ENCODE measurements around the gene PRKX.
A peak's percentile ranks its signal among the peaks of the same experiment; 100 is the strongest.
"Not testable (repeated sequence)": the region's sequence is repeated elsewhere in the genome, so short reads cannot be mapped to it uniquely, and the experiment has no call there.

Gene PRKX

DNA sequence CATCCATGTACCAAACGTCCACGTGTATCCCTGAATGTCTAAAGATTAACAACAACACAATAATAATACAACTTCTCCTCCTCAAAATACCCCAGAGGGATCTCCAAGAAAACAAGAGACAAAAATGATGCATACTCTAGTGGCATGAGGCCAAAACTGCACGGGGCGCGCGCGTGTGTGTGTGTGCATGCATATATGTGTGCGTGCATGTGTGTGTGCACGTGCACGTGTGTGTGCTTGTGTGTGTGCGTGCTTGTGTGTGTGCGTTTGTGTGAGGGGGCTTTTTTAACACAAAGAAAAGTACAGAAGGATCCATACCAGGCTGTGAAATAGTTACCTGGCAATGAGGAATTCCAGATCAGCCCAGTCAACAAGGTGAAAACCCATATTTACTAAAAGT lies 48.5 kb downstream of the PRKX start:
- no peak overlapping the region for H3K4me3 ChIP-seq
- no peak overlapping the region for H3K27ac ChIP-seq

DNA sequence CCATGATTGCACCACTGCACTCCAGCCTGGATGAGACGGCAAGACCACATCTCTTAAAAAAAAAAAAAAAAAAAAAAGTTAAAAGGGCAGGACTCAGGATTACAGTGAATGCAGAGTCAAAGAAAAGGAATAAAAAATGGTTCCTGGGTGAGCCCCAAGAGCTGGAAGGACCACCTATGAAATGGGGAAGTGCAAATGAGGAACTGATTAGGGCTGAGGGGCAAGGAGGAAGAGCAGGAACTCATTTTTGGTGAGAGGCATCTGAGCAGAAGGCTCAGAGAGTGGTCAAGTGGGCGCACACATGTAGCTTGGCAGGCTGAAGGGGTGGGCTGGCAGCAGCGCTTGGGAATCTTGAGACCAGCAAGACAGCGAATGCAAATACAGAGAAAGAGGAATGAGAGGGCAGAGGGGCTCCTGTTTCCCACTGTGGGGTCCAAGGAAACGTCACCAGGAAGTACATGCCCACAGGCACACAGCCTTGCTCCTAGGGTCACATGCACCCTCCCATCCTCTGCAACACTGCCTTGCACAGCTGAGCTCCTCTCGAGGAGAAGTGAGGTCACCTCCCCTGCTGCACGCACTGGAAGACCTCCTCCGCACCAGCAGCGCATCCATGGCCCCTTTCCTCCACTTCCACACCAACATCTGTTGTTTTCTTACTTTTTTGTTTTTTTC lies 49.7 kb downstream of the PRKX start:
- peak overlapping the region in 1 of 21 experiments; percentile 42 for H3K27ac ChIP-seq
- not testable (repeated sequence) for H3K4me3 ChIP-seq

DNA sequence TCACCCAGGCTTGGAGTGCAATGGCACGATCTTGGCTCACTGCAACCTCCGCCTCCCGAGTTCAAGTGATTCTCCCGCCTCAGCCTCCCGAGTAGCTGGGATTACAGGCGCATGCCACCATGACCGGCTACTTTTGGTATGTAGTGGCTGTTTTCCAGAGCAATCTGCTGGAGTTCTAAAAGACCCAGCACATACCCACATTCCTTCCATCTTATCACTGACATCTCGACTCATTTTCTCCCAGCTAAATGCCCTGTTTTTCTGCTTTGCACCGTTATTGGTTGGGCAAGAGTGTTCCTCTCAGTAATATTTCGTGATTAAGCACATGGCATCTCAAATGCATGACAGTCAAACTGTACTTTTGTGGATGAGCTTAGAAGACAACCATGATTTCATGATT lies 53.7 kb downstream of the PRKX start:
- no peak overlapping the region for H3K27ac ChIP-seq
- H3K4me3 ChIP-seq, result no peak overlapping the region

DNA sequence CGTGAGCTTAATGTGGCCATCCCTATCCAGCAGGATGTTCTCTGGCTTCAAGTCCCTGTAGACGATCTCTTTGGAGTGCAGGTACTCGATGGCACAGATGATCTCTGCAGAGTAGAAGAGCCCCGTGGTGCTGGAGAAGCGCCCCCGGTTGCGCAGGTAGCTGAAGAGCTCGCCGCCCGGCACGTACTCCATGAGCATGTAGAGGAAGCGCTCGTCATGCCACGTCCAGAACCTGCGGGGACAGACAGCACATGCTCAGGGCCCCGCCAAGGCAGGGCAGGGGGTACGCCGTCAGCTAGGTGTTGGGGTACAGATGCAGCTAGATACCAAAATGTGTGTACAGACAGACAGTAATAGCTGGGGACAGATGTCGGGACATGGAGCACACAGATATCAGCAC lies 58.3 kb downstream of the PRKX start:
- H3K27ac ChIP-seq, result no peak overlapping the region
- H3K4me3 ChIP-seq, result no peak overlapping the region

DNA sequence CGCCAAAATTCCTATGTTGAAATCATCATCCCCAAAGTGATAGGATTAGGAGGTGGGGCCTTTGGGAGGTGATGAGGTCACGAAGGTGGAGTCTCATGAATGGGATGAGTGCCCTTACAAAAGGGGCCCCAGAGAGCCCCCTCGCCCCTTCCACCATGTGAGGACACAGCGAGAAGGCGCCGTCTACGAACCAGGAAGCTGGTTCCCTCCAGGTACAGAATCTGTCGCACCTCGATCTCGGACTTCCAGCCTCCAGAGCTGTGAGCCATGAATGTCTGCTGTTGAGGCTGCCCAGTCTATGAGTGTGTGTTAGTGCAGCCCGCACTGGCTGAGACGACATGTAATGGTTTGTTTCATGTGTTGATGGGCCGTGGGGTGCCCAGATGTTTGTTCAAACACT lies 60.3 kb downstream of the PRKX start:
- Histone ChIP-seq H3K27ac (no peak overlapping the region), H3K4me3 (no peak overlapping the region)

DNA sequence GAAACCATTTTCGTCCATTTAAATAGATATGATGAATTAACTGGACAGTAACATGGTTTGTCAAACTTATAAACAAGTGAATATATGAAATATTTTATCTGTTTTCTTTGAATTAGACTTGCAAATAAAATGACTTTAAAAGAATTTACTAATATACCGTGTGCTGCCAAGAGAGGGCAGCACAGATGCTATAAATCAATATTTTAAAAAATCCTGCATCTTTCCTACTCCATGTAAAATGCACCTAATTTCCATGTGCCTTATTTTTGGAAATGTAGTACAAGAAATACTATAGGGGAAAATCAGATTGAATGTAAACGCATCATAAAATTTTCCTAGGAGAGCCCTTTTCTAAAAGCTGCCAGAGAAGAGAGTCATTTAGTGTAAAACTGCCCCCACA lies 62.2 kb downstream of the PRKX start:
- H3K27ac ChIP-seq, result no peak overlapping the region
- no peak overlapping the region for H3K4me3 ChIP-seq

DNA sequence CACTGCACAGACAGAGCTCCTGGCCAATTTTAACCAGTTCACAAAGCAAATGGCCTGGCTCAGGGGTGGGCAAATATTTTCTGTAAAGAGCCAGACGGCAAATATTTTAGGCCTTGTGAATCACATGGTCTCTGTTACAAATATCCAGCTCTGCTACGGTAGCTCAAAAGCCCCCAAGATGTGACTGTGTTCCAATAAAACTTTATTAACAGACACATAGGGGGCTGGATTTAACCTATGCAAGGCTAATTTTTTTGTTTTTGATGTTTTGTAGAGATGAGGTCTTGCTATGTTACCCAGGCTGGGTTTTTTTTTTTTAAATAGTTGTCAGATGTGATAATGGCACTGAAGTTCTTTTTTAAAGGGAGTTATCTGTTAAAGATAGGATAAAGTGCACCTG lies 65.4 kb downstream of the PRKX start:
- H3K4me3 ChIP-seq, result no peak overlapping the region
- no peak overlapping the region for H3K27ac ChIP-seq

DNA sequence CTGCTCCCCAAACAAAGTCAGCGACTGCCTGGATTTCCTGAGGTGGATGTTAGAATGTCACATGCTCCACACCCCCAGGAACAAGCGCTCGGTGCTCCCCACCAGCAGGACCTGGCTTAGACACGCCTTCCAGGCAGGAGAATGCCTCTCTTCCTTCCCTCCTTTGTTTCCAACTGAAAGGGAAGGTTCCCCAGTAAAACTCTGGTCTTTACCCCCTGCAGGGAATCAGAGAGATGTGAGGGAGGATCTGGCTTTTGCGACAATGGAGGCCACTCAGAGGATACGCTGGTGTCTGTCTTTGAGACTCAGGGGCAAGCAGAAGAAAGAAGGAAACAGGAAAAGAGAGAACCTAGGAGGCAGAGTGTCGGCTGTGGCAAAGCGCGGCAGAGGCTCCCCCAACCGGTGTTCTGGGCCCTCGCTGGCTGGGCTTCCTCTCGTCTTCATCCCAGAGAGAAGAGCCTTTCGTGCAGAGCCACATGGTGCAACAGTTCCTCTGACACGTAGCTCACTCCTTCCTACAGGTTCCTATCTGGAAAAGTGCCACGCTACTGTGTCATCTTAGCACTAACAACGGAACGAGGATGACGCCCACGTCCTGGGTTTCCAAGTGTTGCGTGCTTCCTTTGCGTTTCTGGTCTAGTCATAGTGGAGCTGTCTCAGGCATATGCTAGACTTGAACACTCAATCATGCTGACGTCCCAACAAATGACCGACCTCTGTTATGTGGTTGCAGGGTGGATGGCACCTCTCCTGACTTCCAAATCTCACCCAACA lies 73.4 kb downstream of the PRKX start:
- H3K27ac ChIP-seq, result not testable (repeated sequence)

DNA sequence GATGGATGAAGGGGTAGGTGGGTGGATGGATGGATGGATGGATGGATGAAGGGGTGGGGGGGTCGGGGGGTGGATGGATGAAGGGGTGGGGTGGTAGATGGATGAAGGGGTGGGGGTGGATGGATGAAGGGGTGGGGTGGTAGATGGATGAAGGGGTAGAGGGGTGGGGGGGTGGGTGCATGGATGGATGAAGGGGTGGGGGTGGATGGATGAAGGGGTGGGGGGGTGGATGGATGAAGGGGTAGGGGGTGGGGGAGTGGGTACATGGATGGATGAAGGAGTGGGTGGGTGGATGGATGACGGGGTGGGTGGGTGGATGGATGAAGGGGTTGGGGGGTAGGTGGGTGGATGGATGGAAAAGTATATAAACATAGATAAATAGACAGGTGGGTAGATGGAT lies 74.2 kb downstream of the PRKX start:
- no peak overlapping the region for H3K27ac ChIP-seq
- H3K4me3 ChIP-seq, result no peak overlapping the region

More for the DNA sequence above, 73.4 kb downstream of the PRKX start:
- not testable (repeated sequence) for H3K4me3 ChIP-seq

DNA sequence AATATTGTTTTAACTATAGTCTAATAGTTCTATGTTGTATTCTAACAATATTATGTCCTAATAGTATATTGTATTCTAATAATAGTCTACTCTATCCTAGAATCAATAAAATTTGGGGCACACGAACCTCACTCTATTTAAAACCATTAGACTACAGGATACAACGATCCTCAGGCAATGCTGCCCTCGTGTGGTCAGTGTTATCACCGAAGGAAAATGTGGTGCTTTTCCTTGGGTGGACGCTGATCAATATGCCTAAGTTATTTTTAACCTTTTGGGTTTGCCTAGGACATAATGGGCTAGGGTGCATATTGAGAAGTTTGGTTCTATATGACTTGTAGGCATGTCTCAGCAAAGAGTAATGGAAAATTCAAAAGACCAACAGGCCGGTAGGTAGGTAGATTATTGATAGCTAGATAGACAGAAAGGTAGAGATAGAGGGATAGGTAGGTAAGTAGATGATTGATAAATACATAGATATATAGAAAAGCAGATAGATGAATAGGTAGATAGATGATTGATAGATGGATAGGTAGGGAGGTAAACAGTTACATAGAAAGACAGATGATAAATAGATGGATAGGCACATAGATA lies 75.1 kb downstream of the PRKX start:
- no peak overlapping the region for H3K27ac ChIP-seq

DNA sequence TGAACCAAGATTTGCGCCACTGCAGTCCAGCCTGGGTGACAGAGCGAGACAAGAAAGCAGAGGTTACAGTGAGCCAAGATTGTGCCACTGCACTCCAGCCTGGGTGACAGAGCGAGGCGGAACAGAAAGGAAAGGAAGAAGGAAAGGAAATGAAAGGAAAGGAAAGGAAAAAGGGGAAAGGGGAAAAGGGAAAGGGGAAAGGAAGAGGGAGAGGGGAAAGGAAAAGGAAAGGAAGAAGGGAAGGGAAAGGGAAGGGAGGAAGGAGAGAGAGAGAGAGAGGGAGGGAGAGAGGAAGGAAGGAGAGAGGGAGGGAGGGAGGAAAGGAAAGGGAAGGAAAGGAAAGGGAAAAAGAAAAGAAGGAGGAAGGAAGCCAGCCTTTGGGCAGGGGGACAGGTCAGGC lies 76.6 kb downstream of the PRKX start:
- Histone ChIP-seq H3K4me3 (no peak overlapping the region), H3K27ac (no peak overlapping the region)

More for the DNA sequence above, 75.1 kb downstream of the PRKX start:
- no peak overlapping the region for H3K4me3 ChIP-seq

DNA sequence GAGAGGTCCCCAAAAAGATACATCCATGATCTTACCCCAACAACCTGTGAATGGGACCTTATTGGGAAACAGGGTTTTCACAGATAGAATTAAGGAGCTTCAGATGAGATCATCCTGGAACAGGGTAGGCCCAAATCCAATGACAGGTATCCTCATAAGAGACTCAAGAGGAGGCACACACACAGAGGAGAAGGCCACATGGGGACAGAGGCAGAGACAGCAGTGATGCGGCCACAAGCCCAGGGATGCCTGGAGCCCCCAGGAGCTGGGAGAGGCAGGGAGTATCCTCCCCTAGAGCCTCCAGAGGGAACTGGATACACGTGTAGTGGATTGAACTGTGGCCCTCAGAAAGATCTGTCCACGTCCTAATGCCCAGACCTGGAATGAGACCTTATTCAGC lies 82.3 kb downstream of the PRKX start:
- Histone ChIP-seq H3K27ac (no peak overlapping the region), H3K4me3 (no peak overlapping the region)

DNA sequence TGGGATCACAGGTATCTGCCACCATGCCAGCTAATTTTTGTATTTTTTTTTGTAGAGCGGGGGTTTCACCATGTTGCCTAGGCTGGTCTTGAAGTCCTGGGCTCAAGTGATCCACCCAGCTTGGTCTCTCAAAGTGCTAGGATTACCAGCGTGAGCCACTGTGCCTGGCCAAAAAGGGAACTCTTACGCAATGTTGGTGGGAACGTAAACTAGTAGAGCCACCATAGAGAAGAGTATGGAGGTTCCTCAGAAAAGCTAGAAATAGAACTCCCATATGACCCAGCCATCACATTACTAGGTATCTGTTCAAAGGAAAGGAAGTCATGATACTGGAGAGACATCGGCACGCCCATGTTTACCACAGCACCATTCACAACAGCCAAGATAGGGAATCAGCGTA lies 85.9 kb downstream of the PRKX start:
- H3K27ac ChIP-seq, result no peak overlapping the region

DNA sequence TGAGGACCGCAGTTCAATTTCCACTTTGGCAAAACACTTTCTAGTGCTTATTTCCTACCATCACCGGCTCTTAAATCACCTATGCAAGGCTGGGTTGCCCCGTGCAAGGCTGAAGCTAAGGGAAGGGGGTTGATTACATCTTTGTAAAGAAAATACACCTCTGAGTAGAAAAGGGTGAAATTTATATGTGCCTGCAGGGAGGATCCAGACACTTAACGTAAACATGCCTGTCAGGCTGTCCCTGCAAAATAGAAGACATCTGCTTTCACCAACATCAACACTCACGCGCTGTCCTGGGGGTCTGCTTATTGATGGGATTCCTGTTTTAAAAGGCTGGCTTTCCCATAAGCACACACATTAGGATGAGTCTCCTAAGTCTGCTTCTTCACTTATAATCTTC lies 92.0 kb downstream of the PRKX start:
- H3K4me3 ChIP-seq, result no peak overlapping the region
- no peak overlapping the region for H3K27ac ChIP-seq

More for the DNA sequence above, 85.9 kb downstream of the PRKX start:
- H3K4me3 ChIP-seq, result no peak overlapping the region

DNA sequence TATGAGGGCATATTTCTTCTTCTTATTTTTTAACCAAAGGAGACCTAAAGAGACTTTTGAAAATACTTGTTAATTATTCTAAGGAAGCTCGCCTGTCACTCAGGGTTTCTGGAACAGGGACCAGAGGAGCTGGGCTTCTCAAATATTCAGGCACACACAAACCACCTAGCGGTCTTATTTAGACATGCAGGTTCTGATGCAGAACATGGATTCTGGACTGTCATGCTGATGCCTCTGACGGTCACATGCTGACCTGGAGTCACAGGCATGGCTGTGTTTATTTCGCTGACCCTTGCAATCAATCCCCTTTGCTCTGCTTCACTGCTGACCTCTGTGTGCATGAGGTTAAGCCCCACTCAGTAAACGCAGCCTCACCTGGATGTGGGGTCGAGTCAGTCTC lies 101.7 kb downstream of the PRKX start:
- H3K4me3 ChIP-seq, result not testable (repeated sequence)

DNA sequence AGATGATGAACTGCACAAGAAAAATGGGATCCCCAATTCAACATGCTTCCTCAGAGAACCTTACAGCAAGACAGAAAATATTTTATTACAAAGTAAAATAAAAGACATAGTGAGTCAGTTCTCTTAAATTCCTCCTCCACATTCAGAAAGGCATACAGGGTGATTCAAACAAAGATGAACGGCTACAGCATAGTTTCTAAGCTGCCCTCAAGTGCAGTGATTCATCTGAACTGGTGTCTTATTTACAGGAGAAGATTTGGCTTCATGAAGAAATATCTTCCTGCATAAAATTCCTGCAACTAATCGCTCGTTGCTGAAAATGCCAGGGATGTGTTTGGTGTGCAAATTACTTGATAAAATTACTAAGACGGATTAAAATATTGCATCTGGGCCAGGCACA lies 103.6 kb downstream of the PRKX start:
- H3K27ac ChIP-seq, result no peak overlapping the region
- no peak overlapping the region for H3K4me3 ChIP-seq

More for the DNA sequence above, 101.7 kb downstream of the PRKX start:
- not testable (repeated sequence) for H3K27ac ChIP-seq

DNA sequence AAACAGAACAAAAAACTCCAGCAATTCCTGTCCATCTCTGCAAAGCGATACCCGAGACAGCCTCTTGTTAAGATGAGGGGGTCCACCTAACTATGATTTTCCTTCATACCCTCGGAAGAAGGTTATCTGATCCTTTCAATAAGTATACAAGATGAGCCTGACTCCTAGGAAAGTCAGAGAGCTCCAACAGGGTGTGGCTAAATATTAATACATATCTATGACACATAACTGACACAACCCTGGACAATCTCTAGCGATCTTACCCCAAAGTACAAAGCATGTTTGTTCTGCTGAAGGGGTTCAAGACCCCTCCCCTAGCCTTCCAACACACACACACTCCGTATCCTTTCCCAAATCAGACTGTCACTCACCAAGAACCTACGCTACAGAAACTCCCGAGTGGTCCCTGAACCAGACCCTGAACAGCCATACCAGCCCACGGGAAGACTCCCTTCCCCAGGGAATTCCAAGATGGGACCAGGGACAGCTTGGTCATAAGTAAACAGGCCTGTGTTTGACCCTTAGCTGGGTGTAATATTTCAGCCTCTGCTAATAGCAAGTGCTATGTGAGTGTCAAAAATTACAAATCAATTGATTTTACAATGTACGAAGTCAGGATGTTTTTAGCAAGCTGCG lies 110.3 kb downstream of the PRKX start:
- H3K27ac ChIP-seq, result no peak overlapping the region
- H3K4me3 ChIP-seq, result no peak overlapping the region

DNA sequence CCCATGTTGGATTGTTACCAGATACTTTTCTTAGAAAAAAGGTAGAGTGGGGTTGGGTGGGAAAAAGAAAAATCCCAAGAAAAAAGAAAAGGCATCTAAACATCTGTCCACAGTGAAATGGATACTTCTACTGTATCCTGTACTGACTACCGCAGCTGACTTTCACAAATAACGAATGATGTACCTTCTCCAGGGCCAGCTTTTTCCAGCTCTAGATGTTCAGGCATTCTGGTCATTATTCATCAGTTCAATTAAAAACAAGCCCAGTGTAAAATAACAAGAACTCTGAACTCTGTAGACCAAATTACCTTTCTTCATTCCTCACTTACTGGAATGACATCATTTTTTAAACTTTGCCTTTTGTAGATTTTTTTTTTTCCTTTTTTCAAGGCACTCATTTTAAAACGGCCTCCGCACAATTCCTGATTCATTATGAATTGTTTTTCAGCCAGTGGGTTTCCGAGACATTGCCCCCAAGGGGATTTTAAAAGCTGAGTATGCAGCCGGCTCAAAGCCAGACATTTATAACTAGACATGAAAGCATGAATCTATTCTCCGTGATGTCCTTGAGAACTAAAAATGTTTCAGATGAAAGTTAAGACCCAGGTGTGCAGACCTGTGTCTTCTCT lies 113.5 kb downstream of the PRKX start:
- H3K4me3 ChIP-seq, result no peak overlapping the region
- no peak overlapping the region for H3K27ac ChIP-seq

DNA sequence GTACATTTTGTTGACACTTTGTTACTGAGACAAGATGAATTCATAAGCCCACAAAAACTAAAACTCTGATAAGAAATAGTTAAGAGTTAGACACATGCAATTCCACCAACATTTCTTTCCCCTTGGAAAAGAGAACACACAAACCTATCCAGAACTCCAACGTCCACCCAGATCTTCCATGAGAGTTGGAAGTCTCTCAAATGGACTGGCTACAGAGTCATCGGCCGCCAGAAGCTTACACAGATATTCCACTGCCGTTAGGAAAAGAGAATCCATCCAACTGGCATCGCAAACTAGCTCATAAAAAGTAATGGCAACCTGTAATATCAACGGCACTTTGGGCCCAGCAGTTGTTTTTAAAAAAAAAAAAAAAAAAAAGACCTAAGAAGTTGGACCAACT lies 114.7 kb downstream of the PRKX start:
- no peak overlapping the region for H3K4me3 ChIP-seq
- no peak overlapping the region for H3K27ac ChIP-seq

DNA sequence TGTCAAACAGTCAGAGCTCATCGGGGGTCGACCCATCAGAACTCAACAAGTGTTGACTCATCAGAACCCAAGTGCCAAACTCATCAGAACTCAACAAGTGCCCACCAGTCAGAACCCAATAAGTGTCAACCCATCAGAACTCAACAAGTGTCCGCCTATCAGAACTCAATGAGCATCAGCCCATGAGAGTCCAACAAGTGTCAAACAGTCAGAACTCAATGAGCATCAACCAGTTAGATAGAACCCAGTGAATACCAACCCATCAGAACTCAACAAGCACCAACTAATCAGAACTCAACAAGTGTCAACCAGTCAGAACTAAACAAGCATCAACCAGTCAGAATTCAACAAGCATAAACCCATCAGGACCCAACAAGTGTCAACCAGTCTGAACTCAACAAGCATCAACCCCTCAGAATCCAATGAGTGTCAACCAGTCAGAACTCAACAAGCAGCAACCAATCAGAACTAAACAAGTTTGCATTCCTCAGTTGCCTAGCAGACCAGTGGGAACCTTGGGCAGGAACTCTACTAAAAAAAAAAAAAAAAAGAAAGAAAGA lies 115.3 kb downstream of the PRKX start:
- H3K27ac ChIP-seq, result no peak overlapping the region
- no peak overlapping the region for H3K4me3 ChIP-seq
